Right atrium auricular region (tissue), 2 donors: ENCODE results near the gene MAGI1. TPM values are rescaled to one million over a fixed set of nuclear protein-coding genes. Genes with fewer than 3 reads are reported as not detected.

Experiments used
- DNase-seq: peaks from one replicate; pipeline ENCODE4 v3.0.0-alpha.2; 2019; ENCODE audit warnings: low spot score
- H3K27ac ChIP-seq, 2 donors: fragments of 200-600 bp; sonication (generic); 1 replicate in 1 of 2; 2 replicates in 1 of 2; pipeline ENCODE4 v1.5.1; 2016 to 2019
- H3K27me3 ChIP-seq, 2 donors: fragments of 200-600 bp; sonication (generic); one replicate each; pipeline versions ENCODE4 v1.5.1 to v1.6.0; 2017 to 2019
- H3K36me3 ChIP-seq: fragments of 200-600 bp; sonication (generic); one replicate; pipeline ENCODE4 v1.5.1; 2016
- H3K4me1 ChIP-seq, 2 donors: fragments of 200-600 bp; sonication (generic); one replicate each; pipeline versions ENCODE4 v1.5.1 to v1.6.0; 2017 to 2019
- H3K4me3 ChIP-seq, 2 donors: fragments of 200-600 bp; sonication (generic); 1 replicate in 1 of 2; 2 replicates in 1 of 2; pipeline ENCODE4 v1.5.1; 2017 to 2019; ENCODE audit warnings: mild to moderate bottlenecking in 1 of 2, moderate library complexity in 1 of 2
- H3K9me3 ChIP-seq, 2 donors: fragments of 200-600 bp; sonication (generic); one replicate each; pipeline ENCODE4 v1.5.1; 2019
- total RNA-seq, 2 donors: library from RNA; depleted of rRNA; stranded (reverse); fragments of >200 nt; gene quantifications; one replicate each; pipeline ENCODE4 v1.1.0, GENCODE V29; 2016
- TF ChIP-seq, protein P1 (sequence below), 2 donors: fragments of 200-600 bp; sonication (generic); IDR thresholded peaks; one replicate each; pipeline ENCODE4 v1.5.1; 2019; ENCODE audit warnings: antibody characterized with exemption in 2 of 2

Gene MAGI1
- total RNA-seq, 2 donors from 2014 or later, result 28.5 to 34.8 TPM

DNA sequence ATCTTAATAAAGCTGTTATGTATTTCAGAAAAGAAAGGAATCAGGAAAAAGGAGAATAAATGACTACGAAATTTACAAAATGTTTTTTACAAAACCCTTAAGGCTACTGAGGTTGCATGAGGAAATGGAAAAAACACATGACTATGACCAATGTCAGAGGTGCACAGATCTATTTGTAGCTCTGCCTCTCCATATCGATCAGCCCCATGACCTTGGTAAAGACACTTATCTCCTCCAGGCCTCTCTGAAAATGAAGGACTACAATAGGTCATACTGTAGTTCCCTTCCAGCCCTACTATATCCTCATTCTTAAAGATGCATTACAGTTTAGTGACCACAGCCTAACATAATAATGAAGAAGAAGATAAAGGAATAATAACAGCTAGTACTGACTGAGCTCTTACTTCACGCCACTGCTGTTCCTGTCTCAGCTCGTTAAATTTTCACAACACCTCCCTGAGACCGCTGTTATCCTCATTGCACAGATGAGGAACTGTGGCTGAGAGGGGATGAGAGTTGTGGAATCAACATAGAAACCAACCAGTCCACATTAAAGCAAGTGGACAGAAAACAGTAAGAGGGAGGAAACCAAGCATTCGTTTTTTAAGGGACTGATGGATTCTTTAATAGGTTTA is 163.2 kb downstream of the MAGI1 start:
- no peaks in the 10 kb centered on the region for H3K27me3 ChIP-seq
- no peak overlapping the region for H3K4me3 ChIP-seq
- peaks cover 0 to 22% of the 10 kb centered on the region in 2 donors for H3K4me1 ChIP-seq
- TF ChIP-seq, protein P1, sequence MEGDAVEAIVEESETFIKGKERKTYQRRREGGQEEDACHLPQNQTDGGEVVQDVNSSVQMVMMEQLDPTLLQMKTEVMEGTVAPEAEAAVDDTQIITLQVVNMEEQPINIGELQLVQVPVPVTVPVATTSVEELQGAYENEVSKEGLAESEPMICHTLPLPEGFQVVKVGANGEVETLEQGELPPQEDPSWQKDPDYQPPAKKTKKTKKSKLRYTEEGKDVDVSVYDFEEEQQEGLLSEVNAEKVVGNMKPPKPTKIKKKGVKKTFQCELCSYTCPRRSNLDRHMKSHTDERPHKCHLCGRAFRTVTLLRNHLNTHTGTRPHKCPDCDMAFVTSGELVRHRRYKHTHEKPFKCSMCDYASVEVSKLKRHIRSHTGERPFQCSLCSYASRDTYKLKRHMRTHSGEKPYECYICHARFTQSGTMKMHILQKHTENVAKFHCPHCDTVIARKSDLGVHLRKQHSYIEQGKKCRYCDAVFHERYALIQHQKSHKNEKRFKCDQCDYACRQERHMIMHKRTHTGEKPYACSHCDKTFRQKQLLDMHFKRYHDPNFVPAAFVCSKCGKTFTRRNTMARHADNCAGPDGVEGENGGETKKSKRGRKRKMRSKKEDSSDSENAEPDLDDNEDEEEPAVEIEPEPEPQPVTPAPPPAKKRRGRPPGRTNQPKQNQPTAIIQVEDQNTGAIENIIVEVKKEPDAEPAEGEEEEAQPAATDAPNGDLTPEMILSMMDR (IDR thresholded peaks at IDR 0.05), result no peak
- no peaks in the 10 kb centered on the region for H3K9me3 ChIP-seq
- DNase-seq, result no peak
- no peak overlapping the region for H3K27ac ChIP-seq
- H3K36me3 ChIP-seq, result no peaks in the 10 kb centered on the region

DNA sequence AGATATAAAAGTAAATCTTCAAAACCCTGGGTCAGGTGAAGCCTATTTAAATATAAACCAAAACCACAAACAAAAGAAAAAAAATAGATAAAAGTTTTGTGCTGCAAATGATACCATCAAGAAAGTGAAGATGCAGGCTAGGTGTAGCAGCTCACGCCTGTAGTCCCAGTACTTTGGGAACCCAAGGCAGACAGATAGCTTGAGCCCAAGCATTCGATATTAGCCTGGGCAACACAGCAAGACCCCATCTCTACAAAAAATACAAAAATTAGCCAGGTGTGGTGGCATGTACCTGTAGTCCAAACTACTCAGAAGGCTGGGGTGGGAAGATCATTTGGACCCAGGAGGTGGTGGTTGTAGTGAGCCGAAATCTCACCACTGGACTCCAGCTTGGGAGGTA is 164.8 kb downstream of the MAGI1 start:
- Histone ChIP-seq H3K36me3 (no peaks in the 10 kb centered on the region), H3K4me1 (peaks cover 0 to 22% of the 10 kb centered on the region in 2 donors), H3K27me3 (no peaks in the 10 kb centered on the region), H3K4me3 (no peak overlapping the region), H3K27ac (no peak overlapping the region), H3K9me3 (no peaks in the 10 kb centered on the region)
- DNase-seq, result no peak
- TF ChIP-seq, protein P1 (IDR thresholded peaks at IDR 0.05), result no peak

DNA sequence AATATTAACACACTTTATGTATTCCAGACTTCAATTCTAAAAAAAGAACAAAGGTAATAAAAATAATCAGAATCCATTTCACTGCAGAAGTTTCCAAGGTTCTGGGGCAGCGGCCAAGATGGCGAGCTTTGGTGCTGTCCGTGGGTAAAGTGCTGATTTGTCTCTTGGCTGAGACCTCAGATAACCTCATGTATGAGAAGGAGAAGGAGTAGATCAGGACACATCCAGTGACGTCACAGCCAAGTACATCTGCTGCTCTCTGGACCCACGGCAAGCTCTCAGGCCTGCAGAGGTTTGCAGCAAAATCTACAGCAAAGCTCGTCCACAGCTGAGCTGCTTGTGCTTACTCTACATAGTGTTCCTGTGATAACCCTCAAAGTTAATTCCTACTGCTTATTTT is 165.7 kb downstream of the MAGI1 start:
- Histone ChIP-seq H3K27me3 (no peaks in the 10 kb centered on the region), H3K4me1 (peaks cover 0 to 22% of the 10 kb centered on the region in 2 donors), H3K4me3 (no peak overlapping the region), H3K36me3 (no peaks in the 10 kb centered on the region), H3K9me3 (no peaks in the 10 kb centered on the region), H3K27ac (no peak overlapping the region)
- TF ChIP-seq, protein P1 (IDR thresholded peaks at IDR 0.05), result no peak
- DNase-seq, result no peak

DNA sequence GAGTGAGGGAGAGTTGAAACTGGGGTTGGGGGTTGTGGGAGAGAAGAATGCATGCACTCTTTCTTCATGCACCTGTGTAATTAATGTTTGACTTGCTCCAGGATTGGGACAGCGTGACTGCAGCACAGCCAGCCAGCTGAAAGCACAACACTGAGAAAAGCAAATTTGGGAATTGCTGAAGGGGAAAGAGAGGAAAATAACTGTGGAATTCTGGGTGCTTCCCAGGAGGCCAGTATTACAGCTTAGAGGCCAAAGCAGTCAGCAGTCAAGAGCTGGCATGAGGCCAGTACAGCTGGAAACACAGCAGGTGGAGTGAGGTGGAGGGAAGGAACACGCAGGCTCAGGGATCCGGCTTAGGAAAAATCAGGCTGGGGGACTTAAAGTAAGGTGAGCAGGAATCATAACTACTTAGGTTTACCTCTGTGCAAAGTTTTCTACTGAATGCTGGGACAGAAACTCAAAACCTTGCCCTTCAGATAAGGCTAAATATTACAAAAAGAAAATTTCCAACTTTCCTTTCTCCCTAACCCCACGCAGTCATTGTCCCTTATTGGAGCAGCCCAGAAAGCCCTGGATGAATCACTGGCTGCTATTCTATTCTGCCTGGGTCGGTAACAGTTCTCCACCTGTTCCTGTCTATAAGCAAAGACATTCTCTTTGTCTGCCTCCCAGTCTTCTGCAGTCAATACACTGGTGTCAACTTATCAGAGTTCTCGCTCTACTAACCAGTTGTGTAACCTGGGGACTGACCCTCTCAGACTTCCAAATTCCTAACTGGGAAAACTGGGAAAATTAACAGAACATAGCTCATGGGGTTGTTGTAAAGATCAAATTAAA is 167.2 kb downstream of the MAGI1 start:
- Histone ChIP-seq H3K4me1 (peaks cover 0 to 22% of the 10 kb centered on the region in 2 donors), H3K36me3 (no peaks in the 10 kb centered on the region), H3K9me3 (no peaks in the 10 kb centered on the region), H3K27me3 (no peaks in the 10 kb centered on the region), H3K4me3 (no peak overlapping the region), H3K27ac (no peak overlapping the region)
- TF ChIP-seq, protein P1 (IDR thresholded peaks at IDR 0.05), result no peak
- DNase-seq, result no peak

DNA sequence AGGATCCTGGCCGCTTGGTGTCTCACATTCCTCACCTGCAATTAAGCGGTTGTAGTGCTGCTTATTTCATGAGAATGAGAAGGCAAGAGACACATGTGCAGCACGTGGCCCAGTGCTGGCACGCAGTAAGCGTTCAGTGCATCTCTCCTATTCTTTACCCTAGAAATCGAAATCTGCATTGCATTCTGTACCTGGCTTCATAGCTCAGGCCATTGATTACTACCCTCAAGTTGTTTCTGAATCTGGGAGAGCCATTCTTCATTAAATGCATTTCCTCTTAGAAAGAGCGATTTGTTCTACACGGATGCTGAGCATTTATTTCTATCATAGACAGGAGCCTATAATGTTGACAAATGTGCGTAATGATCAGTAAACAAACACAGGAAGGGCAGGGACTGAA is 168.9 kb downstream of the MAGI1 start:
- H3K27ac ChIP-seq, result no peak overlapping the region
- TF ChIP-seq, protein P1 (IDR thresholded peaks at IDR 0.05), result no peak
- peaks cover 0 to 18% of the 10 kb centered on the region in 2 donors for H3K4me1 ChIP-seq
- H3K27me3 ChIP-seq, result no peaks in the 10 kb centered on the region
- no peaks in the 10 kb centered on the region for H3K36me3 ChIP-seq
- no peak overlapping the region for H3K4me3 ChIP-seq
- no peaks in the 10 kb centered on the region for H3K9me3 ChIP-seq
- DNase-seq, result no peak
